Measurements from ENCODE around the gene FHIT. TPM values are rescaled to one million over a fixed set of nuclear protein-coding genes. Genes with fewer than 3 reads are reported as not detected.

FHIT gene
- polyA plus RNA-seq, 1 donor: 5.5 TPM

GRCh38 chr3:60076331-60076730, 1174.9 kb downstream of the FHIT start:
- peak; percentile 8 for DNase-seq

GRCh38 chr3:60073942-60074341, 1177.3 kb downstream of the FHIT start:
- no peak for DNase-seq

- no peak for DNase-seq
Observed at GRCh38 chr3:60073228-60073627, 1178.0 kb downstream of the FHIT start.

GRCh38 chr3:60070366-60070765, 1180.9 kb downstream of the FHIT start:
- no peak for DNase-seq

GRCh38 chr3:60065227-60065868, 1185.9 kb downstream of the FHIT start:
- DNase-seq: no peak

GRCh38 chr3:60064210-60065178, 1186.8 kb downstream of the FHIT start:
- DNase-seq: no peak

- no peak for DNase-seq
Observed at GRCh38 chr3:60056404-60056803, 1194.8 kb downstream of the FHIT start.

- DNase-seq: peak; percentile 9
Observed at GRCh38 chr3:60055765-60056164, 1195.5 kb downstream of the FHIT start.

- DNase-seq: no peak
Observed at GRCh38 chr3:60053526-60054265, 1197.6 kb downstream of the FHIT start.

- DNase-seq: no peak
Observed at GRCh38 chr3:60048447-60048848, 1202.8 kb downstream of the FHIT start.

GRCh38 chr3:60047426-60048200, 1203.6 kb downstream of the FHIT start:
- DNase-seq: no peak

GRCh38 chr3:60046210-60046609, 1205.0 kb downstream of the FHIT start:
- DNase-seq: no peak

GRCh38 chr3:60045686-60046085, 1205.6 kb downstream of the FHIT start:
- no peak for DNase-seq

GRCh38 chr3:60036803-60037202, 1214.4 kb downstream of the FHIT start:
- no peak for DNase-seq

GRCh38 chr3:60033901-60034453, 1217.3 kb downstream of the FHIT start:
- DNase-seq: no peak

- no peak for DNase-seq
Observed at GRCh38 chr3:60030982-60031381, 1220.3 kb downstream of the FHIT start.

GRCh38 chr3:60028233-60028632, 1223.0 kb downstream of the FHIT start:
- DNase-seq: no peak

GRCh38 chr3:60027335-60027734, 1223.9 kb downstream of the FHIT start:
- DNase-seq: no peak

GRCh38 chr3:60025096-60026050, 1225.9 kb downstream of the FHIT start:
- DNase-seq: no peak

- no peak for DNase-seq
Observed at GRCh38 chr3:60024400-60024799, 1226.9 kb downstream of the FHIT start.

- no peak for DNase-seq
Observed at GRCh38 chr3:60023189-60023588, 1228.1 kb downstream of the FHIT start.
